ENCODE measurements around the gene PHYHD1. TPM values are rescaled to one million over a fixed set of nuclear protein-coding genes. Genes with fewer than 3 reads are reported as not detected.

Gene PHYHD1
- total RNA-seq, 4 donors from 2014 or later, result 3.7 to 34.0 (median 23.0) TPM

DNA sequence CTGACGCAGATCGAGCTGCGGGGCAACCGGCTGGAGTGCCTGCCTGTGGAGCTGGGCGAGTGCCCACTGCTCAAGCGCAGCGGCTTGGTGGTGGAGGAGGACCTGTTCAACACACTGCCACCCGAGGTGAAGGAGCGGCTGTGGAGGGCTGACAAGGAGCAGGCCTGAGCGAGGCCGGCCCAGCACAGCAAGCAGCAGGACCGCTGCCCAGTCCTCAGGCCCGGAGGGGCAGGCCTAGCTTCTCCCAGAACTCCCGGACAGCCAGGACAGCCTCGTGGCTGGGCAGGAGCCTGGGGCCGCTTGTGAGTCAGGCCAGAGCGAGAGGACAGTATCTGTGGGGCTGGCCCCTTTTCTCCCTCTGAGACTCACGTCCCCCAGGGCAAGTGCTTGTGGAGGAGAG, 4.6 kb upstream of the PHYHD1 start:
- Histone ChIP-seq H3K4me1 (peaks cover 70 to 96% (median 83%) of the 10 kb centered on the region in 3 donors), H3K27me3 (no peaks in the 10 kb centered on the region), H3K9me3 (no peaks in the 10 kb centered on the region), H3K27ac (peak overlapping the region; percentile 82 to 93 (median 92)), H3K36me3 (peaks cover 4 to 68% (median 11%) of the 10 kb centered on the region in 3 donors), H3K4me3 (peak overlapping the region in 1 of 4 donors; percentile 2)
- 63 to 70% methylated on average over 1 to 7 of the region's 18 CpGs for WGBS, 2 donors
- no peak for DNase-seq
- intact Hi-C loops (cut with DNase I), result no loop called here
- TF ChIP-seq CTCF (IDR thresholded peaks at IDR 0.05) (no peak), POLR2A (IDR thresholded peaks at IDR 0.05) (no peak)

- TF ChIP-seq CTCF (IDR thresholded peaks at IDR 0.05), result no peak
- TF ChIP-seq POLR2A (IDR thresholded peaks at IDR 0.05), result no peak
- 50 to 74% methylated on average over 4 to 11 of the region's 11 CpGs for WGBS, 2 donors
- Histone ChIP-seq H3K27me3 (no peaks in the 10 kb centered on the region), H3K4me1 (peaks cover 70 to 96% (median 83%) of the 10 kb centered on the region in 3 donors), H3K4me3 (peak overlapping the region in 1 of 4 donors; percentile 2), H3K9me3 (no peaks in the 10 kb centered on the region), H3K27ac (peak overlapping the region; percentile 82 to 93 (median 92)), H3K36me3 (peaks cover 4 to 68% (median 7%) of the 10 kb centered on the region in 3 donors)
- intact Hi-C loops (cut with DNase I), result no loop called here
- DNase-seq, result no peak
Observed at GRCh38 chr9:128916745-128917144, 4.0 kb upstream of the PHYHD1 start.

GRCh38 chr9:128917151-128917849, 3.5 kb upstream of the PHYHD1 start:
- Histone ChIP-seq H3K27ac (peak overlapping the region; percentile 82 to 93 (median 89)), H3K9me3 (no peaks in the 10 kb centered on the region), H3K4me1 (peaks cover 69 to 96% (median 83%) of the 10 kb centered on the region in 3 donors), H3K36me3 (peaks cover 4 to 68% (median 7%) of the 10 kb centered on the region in 3 donors), H3K27me3 (no peaks in the 10 kb centered on the region), H3K4me3 (no peak overlapping the region)
- intact Hi-C loops (cut with DNase I), result no loop called here
- TF ChIP-seq POLR2A (IDR thresholded peaks at IDR 0.05) (no peak), CTCF (IDR thresholded peaks at IDR 0.05) (no peak)
- WGBS, 2 donors, result 45 to 49% methylated on average over 6 to 16 of the region's 26 CpGs
- no peak for DNase-seq

GRCh38 chr9:128918921-128919320, 1.9 kb upstream of the PHYHD1 start:
- WGBS, 2 donors, result 40% methylated on average over 1 of the region's 2 CpGs; no CpG with 5 or more reads in 1 of the 2 donors
- peak overlapping the region; percentile 54 to 93 (median 82) for H3K27ac ChIP-seq
- H3K9me3 ChIP-seq, result no peaks in the 10 kb centered on the region
- no peak for DNase-seq
- H3K4me1 ChIP-seq, result peaks cover 64 to 96% (median 77%) of the 10 kb centered on the region in 3 donors
- intact Hi-C loops (cut with DNase I), result no loop called here
- no peak overlapping the region for H3K4me3 ChIP-seq
- no peaks in the 10 kb centered on the region for H3K27me3 ChIP-seq
- no peak for TF ChIP-seq POLR2A (IDR thresholded peaks at IDR 0.05)
- H3K36me3 ChIP-seq, result peaks cover 4 to 55% (median 7%) of the 10 kb centered on the region in 3 donors

GRCh38 chr9:128919402-128920089, 1.2 kb upstream of the PHYHD1 start:
- WGBS, 2 donors, result 37 to 69% methylated on average over 2 to 4 of the region's 14 CpGs
- H3K27me3 ChIP-seq, result no peaks in the 10 kb centered on the region
- no peak for DNase-seq
- H3K4me3 ChIP-seq, result no peak overlapping the region
- peaks cover 4 to 49% (median 7%) of the 10 kb centered on the region in 3 donors for H3K36me3 ChIP-seq
- H3K4me1 ChIP-seq, result peaks cover 64 to 91% (median 70%) of the 10 kb centered on the region in 3 donors
- H3K27ac ChIP-seq, result peak overlapping the region; percentile 54 to 93 (median 82)
- TF ChIP-seq CTCF (IDR thresholded peaks at IDR 0.05), result no peak
- no peak for TF ChIP-seq POLR2A (IDR thresholded peaks at IDR 0.05)
- intact Hi-C loops (cut with DNase I), result no loop called here
- no peaks in the 10 kb centered on the region for H3K9me3 ChIP-seq
